HepG2 (cell line): ENCODE measurements around the gene CNFN. TPM values are rescaled to one million over a fixed set of nuclear protein-coding genes. Genes with fewer than 3 reads are reported as not detected.

ENCODE experiments used
- KDM2A ChIP-seq: sonication (generic); formaldehyde crosslinking; IDR thresholded peaks from 2 replicates; pipeline ENCODE4 v1.4.0; 2020; ENCODE audit warnings: low read depth, missing genetic modification reagents, borderline replicate concordance
- RAD21 ChIP-seq: fragments of 450-650 bp; formaldehyde crosslinking; IDR thresholded peaks from 2 replicates; pipeline ENCODE4 v1.5.0; 2020; ENCODE audit warnings: mild to moderate bottlenecking
- TEAD2 ChIP-seq: sonication (generic); formaldehyde crosslinking; IDR thresholded peaks from 2 replicates; pipeline ENCODE4 v1.9.0; 2021; ENCODE audit warnings: missing genetic modification reagents
- polyA plus RNA-seq, 8 experiments: library from polyadenylated mRNA; depleted of rRNA in 3 of 8; stranded (reverse) in 7 of 8; unstranded in 1 of 8; fragments of >200 nt; fragmentation: Illumina TruSeq in 4 of 8; extraction: Trizol in 4 of 8; gene quantifications; 2 replicates each; pipeline versions ENCODE4 v1.2.1 to v1.2.3, GENCODE V29; 2011 to 2016; ENCODE audit warnings: low read depth in 4 of 8, missing spikeins in 1 of 8, mixed read lengths in 1 of 8; ENCODE audit not compliant: insufficient read depth in 1 of 8
- total RNA-seq, 5 experiments: library from RNA; depleted of rRNA; stranded (reverse); fragments of >200 nt; fragmentation: Illumina TruSeq; extraction: Trizol; gene quantifications; 2 replicates each; pipeline ENCODE4 v1.2.3, GENCODE V29; 2016; ENCODE audit warnings: low read depth in 1 of 5
- TF ChIP-seq, protein P1 (sequence below): sonication (generic); formaldehyde crosslinking; IDR thresholded peaks from 2 replicates; pipeline ENCODE4 v1.4.0; 2020; ENCODE audit warnings: missing genetic modification reagents, borderline replicate concordance
- TF ChIP-seq, protein P2 (sequence below): sonication (generic); formaldehyde crosslinking; IDR thresholded peaks from 2 replicates; pipeline ENCODE4 v1.4.0; 2020; ENCODE audit warnings: missing genetic modification reagents
- TF ChIP-seq, protein P3 (sequence below), 2 experiments: sonication (generic) in 1 of 2; formaldehyde crosslinking in 1 of 2; IDR thresholded peaks; 2 replicates each; pipeline versions ENCODE4 v1.4.0 to v1.6.1; 2018 to 2020; ENCODE audit warnings: missing genetic modification reagents in 2 of 2, borderline replicate concordance in 1 of 2, low read depth in 1 of 2, mild to moderate bottlenecking in 1 of 2, missing biosample characterization in 1 of 2

Gene CNFN
- total and polyA plus RNA-seq, 2 of the 13 experiments (the other 11 are each of a cell fraction or from before 2014, with no cell fraction given), result 0.35 to 1.1 TPM

DNA sequence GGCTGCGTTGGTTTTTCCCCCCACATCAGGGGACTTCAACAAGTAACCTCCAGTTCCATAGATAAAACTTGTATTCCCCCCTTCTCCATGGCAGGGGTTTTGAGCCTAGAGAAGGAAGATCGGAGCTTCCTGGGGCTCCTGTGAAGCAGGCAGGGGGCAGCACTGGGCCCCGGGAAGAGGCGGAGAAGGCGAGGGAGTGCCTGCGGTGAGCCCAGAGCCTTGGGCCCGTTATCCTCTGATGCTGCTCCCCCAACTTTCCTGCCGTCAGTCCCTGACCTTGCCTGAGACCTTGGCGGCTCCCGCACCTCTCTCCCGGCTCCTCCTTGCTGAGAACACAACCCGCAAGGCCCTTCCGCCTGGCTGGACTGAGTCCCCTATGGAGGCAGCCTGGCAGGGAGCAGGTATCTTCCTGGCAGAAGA is 34.6 kb upstream of the CNFN start (continued):
- TF ChIP-seq, protein P1, sequence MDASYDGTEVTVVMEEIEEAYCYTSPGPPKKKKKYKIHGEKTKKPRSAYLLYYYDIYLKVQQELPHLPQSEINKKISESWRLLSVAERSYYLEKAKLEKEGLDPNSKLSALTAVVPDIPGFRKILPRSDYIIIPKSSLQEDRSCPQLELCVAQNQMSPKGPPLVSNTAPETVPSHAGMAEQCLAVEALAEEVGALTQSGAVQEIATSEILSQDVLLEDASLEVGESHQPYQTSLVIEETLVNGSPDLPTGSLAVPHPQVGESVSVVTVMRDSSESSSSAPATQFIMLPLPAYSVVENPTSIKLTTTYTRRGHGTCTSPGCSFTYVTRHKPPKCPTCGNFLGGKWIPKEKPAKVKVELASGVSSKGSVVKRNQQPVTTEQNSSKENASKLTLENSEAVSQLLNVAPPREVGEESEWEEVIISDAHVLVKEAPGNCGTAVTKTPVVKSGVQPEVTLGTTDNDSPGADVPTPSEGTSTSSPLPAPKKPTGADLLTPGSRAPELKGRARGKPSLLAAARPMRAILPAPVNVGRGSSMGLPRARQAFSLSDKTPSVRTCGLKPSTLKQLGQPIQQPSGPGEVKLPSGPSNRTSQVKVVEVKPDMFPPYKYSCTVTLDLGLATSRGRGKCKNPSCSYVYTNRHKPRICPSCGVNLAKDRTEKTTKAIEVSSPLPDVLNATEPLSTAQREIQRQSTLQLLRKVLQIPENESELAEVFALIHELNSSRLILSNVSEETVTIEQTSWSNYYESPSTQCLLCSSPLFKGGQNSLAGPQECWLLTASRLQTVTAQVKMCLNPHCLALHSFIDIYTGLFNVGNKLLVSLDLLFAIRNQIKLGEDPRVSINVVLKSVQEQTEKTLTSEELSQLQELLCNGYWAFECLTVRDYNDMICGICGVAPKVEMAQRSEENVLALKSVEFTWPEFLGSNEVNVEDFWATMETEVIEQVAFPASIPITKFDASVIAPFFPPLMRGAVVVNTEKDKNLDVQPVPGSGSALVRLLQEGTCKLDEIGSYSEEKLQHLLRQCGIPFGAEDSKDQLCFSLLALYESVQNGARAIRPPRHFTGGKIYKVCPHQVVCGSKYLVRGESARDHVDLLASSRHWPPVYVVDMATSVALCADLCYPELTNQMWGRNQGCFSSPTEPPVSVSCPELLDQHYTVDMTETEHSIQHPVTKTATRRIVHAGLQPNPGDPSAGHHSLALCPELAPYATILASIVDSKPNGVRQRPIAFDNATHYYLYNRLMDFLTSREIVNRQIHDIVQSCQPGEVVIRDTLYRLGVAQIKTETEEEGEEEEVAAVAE (CRISPR knock-in tag), result no peak
- TF ChIP-seq TEAD2 (peak; percentile 92; the same call in 1 of the 2 replicates), KDM2A (CRISPR knock-in tag) (peak; percentile 81; the same call in 1 of the 2 replicates), RAD21 (CRISPR knock-in tag) (peak; percentile 61)
- TF ChIP-seq, protein P2, sequence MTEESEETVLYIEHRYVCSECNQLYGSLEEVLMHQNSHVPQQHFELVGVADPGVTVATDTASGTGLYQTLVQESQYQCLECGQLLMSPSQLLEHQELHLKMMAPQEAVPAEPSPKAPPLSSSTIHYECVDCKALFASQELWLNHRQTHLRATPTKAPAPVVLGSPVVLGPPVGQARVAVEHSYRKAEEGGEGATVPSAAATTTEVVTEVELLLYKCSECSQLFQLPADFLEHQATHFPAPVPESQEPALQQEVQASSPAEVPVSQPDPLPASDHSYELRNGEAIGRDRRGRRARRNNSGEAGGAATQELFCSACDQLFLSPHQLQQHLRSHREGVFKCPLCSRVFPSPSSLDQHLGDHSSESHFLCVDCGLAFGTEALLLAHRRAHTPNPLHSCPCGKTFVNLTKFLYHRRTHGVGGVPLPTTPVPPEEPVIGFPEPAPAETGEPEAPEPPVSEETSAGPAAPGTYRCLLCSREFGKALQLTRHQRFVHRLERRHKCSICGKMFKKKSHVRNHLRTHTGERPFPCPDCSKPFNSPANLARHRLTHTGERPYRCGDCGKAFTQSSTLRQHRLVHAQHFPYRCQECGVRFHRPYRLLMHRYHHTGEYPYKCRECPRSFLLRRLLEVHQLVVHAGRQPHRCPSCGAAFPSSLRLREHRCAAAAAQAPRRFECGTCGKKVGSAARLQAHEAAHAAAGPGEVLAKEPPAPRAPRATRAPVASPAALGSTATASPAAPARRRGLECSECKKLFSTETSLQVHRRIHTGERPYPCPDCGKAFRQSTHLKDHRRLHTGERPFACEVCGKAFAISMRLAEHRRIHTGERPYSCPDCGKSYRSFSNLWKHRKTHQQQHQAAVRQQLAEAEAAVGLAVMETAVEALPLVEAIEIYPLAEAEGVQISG, result 0 out of 2 replicates have a peak, but pooled peaks have one; percentile 19
- TF ChIP-seq, protein P3, sequence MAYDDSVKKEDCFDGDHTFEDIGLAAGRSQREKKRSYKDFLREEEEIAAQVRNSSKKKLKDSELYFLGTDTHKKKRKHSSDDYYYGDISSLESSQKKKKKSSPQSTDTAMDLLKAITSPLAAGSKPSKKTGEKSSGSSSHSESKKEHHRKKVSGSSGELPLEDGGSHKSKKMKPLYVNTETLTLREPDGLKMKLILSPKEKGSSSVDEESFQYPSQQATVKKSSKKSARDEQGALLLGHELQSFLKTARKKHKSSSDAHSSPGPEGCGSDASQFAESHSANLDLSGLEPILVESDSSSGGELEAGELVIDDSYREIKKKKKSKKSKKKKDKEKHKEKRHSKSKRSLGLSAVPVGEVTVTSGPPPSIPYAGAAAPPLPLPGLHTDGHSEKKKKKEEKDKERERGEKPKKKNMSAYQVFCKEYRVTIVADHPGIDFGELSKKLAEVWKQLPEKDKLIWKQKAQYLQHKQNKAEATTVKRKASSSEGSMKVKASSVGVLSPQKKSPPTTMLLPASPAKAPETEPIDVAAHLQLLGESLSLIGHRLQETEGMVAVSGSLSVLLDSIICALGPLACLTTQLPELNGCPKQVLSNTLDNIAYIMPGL (CRISPR knock-in tag; IDR thresholded peaks at IDR 0.05; ENCODE audit: borderline replicate concordance in 1 of 2, low read depth in 1 of 2), result peak in 1 of 2 experiments; percentile 64; a peak in 1 of 4 replicates
